Measurements from ENCODE around the gene CHAT. TPM values are rescaled to one million over a fixed set of nuclear protein-coding genes. Genes with fewer than 3 reads are reported as not detected.

CHAT gene
- polyA plus RNA-seq, 3 donors = 0.11 TPM; not detected in 2

- DNase-seq (ENCODE audit: extremely low read depth in 1 of 11, low read depth in 9 of 11, low spot score in 4 of 11) = no peak
Observed at GRCh38 chr10:49647554-49647953, 33.7 kb downstream of the CHAT start.

GRCh38 chr10:49647985-49648795, 34.4 kb downstream of the CHAT start:
- DNase-seq (ENCODE audit: extremely low read depth in 1 of 11, low read depth in 9 of 11, low spot score in 4 of 11) = no peak

- no peak for DNase-seq (ENCODE audit: extremely low read depth in 1 of 11, low read depth in 9 of 11, low spot score in 4 of 11)
Observed at GRCh38 chr10:49649294-49649693, 35.5 kb downstream of the CHAT start.

GRCh38 chr10:49649936-49650723, 36.3 kb downstream of the CHAT start:
- no peak for DNase-seq (ENCODE audit: extremely low read depth in 1 of 11, low read depth in 9 of 11, low spot score in 4 of 11)

GRCh38 chr10:49650724-49651034, 36.8 kb downstream of the CHAT start:
- no peak for DNase-seq (ENCODE audit: extremely low read depth in 1 of 11, low read depth in 9 of 11, low spot score in 4 of 11)

- DNase-seq (ENCODE audit: extremely low read depth in 1 of 11, low read depth in 9 of 11, low spot score in 4 of 11) = no peak
Observed at GRCh38 chr10:49651039-49651835, 37.4 kb downstream of the CHAT start.

GRCh38 chr10:49651917-49652316, 38.1 kb downstream of the CHAT start:
- DNase-seq (ENCODE audit: extremely low read depth in 1 of 11, low read depth in 9 of 11, low spot score in 4 of 11) = no peak

DNA sequence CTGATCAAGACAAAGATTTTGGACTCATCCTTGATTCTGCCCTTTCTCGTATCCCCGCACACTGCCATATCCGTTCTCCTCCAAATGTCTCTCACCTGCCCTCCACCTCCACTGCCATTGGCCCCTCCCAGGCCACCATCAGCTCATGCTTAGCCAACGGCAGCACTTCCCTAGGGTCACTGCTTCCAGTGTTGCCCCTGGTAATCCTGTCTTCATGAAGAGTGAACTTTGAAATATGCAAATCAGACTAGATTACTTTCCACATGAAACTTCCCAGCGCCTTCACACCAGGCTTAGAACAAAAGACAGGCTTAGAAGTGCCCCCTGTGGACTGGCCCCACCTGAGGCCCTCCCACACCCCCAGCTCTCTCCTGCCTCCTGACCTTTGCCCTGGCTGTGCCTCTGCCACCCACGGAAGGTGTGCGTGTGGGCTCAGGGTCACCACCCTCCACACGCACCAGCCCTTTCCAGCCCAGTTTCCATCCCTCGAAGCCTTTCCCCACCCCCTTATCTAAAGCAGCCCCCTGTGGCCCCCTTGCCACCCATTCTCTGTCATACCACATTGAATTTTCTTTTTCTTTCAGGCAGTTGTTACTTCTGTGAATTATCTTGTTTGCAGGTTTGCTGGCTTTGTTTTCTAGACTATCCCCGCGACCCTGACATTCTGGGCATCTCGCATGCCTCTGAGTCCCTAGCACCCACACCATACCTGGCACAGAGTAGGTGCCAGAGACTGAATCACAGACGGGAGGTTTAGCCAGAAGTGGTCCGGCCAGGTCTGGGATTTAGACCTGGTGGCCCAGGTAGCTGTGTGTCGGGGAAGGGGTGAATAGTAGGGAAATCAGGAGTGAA, 38.8 kb downstream of the CHAT start:
- DNase-seq (ENCODE audit: extremely low read depth in 1 of 11, low read depth in 9 of 11, low spot score in 4 of 11) = no peak

DNA sequence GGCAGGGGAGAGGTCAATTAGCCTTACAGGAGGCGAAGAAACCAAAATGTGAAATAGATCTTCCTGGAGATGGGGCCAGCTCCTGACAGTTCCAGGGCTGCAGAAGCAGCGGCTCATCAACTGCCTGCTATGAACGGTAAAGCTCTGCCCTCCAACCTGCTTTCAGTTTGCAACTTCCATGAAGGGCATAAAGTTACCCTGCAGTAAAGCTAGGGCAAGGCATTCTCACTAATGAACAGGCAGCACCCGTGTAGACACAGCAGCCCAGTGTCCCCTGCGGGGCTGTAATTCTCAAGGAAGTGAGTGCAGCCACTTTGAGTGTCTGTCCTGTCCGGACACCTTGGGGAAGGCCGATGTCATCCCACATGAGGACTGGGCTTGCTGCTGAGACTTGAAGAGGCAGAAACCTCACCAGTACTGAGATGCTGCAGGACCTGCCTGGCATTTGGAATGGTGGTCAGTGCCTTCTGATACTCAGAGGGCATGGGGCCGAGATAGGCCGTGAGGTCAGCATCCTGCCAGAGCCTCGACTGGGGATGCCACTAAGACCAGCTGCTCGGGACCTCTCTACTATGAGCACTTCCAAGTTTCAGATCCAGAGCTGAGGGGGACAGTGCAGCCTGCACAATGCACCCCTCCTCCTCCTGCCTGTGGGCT, 39.6 kb downstream of the CHAT start:
- no peak for DNase-seq (ENCODE audit: extremely low read depth in 1 of 11, low read depth in 9 of 11, low spot score in 4 of 11)

- no peak for DNase-seq (ENCODE audit: extremely low read depth in 1 of 11, low read depth in 9 of 11, low spot score in 4 of 11)
Observed at GRCh38 chr10:49654036-49654693, 40.3 kb downstream of the CHAT start.

DNA sequence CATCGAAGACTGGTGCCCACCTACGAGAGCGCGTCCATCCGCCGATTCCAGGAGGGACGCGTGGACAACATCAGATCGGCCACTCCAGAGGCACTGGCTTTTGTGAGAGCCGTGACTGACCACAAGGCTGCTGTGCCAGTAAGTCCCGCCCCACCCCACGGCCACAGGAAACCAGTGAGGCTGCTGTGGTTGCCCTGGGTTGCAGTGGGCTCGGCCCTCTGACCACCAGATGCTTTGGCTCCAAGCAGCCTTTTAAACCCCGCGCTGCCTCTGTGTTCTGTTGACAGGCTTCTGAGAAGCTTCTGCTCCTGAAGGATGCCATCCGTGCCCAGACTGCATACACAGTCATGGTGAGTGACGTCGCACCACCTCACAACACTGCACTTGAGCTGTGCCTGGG, 41.3 kb downstream of the CHAT start:
- no peak for DNase-seq (ENCODE audit: extremely low read depth in 1 of 11, low read depth in 9 of 11, low spot score in 4 of 11)

DNA sequence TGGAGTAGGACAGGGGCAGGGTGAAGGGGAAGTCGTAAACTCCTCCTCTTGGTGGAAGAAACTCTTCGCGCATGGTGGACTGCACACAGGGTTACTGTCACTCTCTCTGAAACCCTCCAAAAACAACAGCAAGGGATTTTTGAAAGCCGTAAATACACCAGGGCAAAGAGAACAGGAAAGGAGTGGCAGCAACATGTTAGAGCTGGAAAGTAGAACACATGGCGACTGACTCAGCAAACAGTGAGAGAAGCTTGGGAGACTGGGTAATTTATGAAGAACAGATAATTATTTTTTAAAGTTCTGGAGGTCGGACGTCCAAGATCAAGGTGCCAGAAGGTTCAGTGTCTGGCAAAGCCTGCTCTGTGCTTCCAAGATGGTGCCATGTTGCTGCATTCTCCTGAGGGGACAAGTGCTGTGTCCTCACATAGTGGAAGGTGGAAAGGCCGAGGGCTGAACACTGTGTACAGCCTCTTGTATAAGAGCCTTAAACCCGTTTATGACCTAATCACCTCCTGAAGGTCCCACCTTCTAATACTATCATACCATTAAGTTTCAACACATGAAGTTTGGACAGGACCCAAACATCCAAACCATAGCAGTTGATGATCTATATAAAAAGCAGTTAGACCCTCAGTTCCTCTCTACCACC, 43.1 kb downstream of the CHAT start:
- no peak for DNase-seq (ENCODE audit: extremely low read depth in 1 of 11, low read depth in 9 of 11, low spot score in 4 of 11)

DNA sequence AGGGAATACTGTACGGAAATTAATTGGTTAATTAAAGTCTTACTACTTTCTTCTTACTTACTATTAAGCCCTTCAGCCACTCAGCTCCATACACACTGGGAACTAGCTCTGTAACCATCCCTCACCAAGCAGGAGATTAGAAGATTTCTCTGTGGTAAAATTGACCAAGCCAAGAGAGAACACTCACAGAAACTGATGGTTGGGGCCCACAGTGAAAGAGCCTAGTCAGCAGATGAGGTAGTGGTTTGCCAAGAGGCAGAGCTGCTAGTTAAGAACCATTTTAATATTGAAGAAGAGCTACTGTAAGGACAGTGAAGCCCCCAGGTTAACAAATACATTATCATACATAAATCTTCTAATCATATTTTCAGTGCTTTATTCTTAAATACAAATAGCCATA, 43.8 kb downstream of the CHAT start:
- DNase-seq (ENCODE audit: extremely low read depth in 1 of 11, low read depth in 9 of 11, low spot score in 4 of 11) = no peak

DNA sequence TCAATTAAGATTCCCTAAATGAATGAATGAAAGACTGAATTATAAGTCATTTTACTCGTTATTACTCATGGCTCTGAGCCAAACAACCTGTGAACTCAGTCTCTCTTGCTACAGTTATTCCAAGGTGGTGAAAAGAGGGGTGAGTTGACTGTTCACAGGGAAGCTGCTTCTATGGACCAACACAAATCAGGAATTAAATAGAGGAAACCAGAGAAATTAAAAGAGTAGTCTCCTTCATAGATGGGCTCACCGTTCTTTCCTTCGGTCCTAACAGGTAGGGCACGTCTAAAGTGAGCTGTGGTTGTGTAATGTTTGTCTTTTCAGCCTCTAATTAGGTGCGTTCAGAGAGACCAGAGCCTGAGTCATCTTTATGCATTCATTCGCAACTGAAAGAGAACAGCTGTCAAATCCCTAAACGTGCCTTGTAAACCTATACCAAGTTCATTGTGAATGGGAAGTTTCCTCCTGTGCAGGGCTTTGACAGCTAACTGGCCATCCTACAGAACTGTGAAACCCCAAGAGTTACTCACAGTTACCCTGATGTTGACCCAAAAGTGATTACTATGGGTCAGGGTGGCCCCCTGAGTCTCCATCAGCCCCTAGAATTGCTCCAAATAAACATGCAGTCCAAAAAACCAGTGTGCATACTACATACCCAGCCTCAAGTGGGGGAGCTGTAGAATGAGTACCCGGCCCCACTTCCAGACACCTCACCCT, 47.5 kb downstream of the CHAT start:
- no peak for DNase-seq (ENCODE audit: extremely low read depth in 1 of 11, low read depth in 9 of 11, low spot score in 4 of 11)

DNA sequence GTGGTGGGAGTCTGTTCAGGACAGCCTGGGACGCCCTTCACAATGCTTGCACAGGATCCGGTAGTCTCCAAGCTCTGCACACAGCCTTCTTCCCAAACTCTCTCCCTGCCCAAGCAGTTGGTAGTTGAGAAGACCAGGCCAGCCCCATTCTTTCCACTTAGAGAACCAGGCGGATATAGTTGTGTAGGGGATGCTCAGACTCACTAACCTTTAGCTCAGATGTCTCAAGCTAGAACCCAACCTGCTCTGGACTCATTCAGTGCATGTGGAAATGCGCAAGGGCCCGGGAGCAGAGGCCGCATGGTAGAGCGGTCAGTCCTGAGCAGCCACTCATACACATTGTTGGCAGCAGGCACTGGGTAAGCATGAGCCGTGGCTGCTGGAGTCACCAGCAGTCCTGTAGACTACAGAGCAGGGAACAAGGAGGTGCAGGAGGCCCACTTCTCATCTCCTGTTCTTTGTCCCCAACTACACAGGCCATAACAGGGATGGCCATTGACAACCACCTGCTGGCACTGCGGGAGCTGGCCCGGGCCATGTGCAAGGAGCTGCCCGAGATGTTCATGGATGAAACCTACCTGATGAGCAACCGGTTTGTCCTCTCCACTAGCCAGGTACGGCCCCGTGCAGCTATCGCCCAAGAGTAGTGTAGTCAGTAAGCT, 48.5 kb downstream of the CHAT start:
- DNase-seq (ENCODE audit: extremely low read depth in 1 of 11, low read depth in 9 of 11, low spot score in 4 of 11) = no peak

- no peak for DNase-seq (ENCODE audit: extremely low read depth in 1 of 11, low read depth in 9 of 11, low spot score in 4 of 11)
Observed at GRCh38 chr10:49663596-49663995, 49.8 kb downstream of the CHAT start.

Measured in renal cortex interstitium (tissue), 11 donors.